AG04450 (cell line): ENCODE results near the gene OR2AP1. TPM values are rescaled to one million over a fixed set of nuclear protein-coding genes. Genes with fewer than 3 reads are reported as not detected.
"Not testable (repeated sequence)": the region's sequence is repeated elsewhere in the genome, so short reads cannot be mapped to it uniquely, and the experiment has no call there.

Experiments
- CTCF ChIA-PET: fragments of 300-600, 350-600 bp; formaldehyde crosslinking; extraction: SDS; loops from one replicate; lab custom pipeline; 2022; ENCODE audit warnings: antibody characterized with exemption, inconsistent platforms; lab: Charles Lee
- POLR2A ChIA-PET: fragments of 350-600 bp; formaldehyde crosslinking; extraction: SDS; loops from one replicate; lab custom pipeline; 2021; ENCODE audit warnings: antibody characterized with exemption, inconsistent platforms; lab: Yijun Ruan, JAX
- DNase-seq: peaks from one replicate; pipeline ENCODE4 v3.0.0-alpha.2; 2011; ENCODE audit warnings: low read depth, low spot score
- H3K27ac ChIP-seq: one replicate; pipeline ENCODE4 v1.5.1; 2012; ENCODE audit warnings: low read depth, low read length, control low read depth
- H3K27me3 ChIP-seq: one replicate; pipeline ENCODE4 v1.6.0; 2012; ENCODE audit warnings: low read length; ENCODE audit not compliant: control insufficient read depth, insufficient read depth
- H3K4me3 ChIP-seq: 2 replicates; pipeline ENCODE4 v1.5.1; 2011; ENCODE audit warnings: mild to moderate bottlenecking, low read depth, low read length, control low read depth
- H3K9me3 ChIP-seq: 2 replicates; pipeline ENCODE4 v1.5.1; 2012; ENCODE audit warnings: low read length; ENCODE audit not compliant: control insufficient read depth, insufficient read depth
- polyA minus RNA-seq: library from RNA; depleted of rRNA, polyadenylated mRNA; stranded (reverse); fragments of >200 nt; gene quantifications from 2 replicates; pipeline ENCODE4 v1.2.3, GENCODE V29; 2011; rRNA and poly(A)+ RNA removed
- polyA plus RNA-seq: library from polyadenylated mRNA; depleted of rRNA; stranded (reverse); fragments of >200 nt; gene quantifications from 2 replicates; pipeline ENCODE4 v1.2.3, GENCODE V29; 2011; rRNA removed
- TF ChIP-seq, protein P1 (sequence below): IDR thresholded peaks from 2 replicates; pipeline ENCODE4 v1.5.1; 2011; ENCODE audit warnings: low read depth, low read length, control low read depth, inconsistent platforms

The OR2AP1 gene
- not detected in 2 replicates for polyA plus RNA-seq
- polyA minus RNA-seq: not detected in 2 replicates

DNA sequence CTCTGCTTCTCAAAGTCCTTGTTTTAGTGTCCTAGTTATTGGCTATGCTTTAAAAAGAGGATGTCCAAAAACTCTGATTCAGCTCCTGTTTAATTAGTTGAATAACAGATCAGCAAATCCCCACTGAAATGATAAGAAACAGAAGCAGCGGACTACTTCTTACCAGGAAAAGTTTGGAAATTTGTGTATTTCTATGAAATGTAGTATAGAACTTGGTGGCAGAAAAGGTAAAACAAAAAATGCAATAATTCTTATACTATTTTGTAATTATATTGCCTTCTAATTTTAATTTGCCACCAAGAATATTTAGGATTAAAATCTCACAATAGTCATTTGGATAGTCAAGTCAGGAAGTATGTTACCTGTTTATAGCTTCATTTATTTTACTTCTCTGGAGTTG is at the start of gene OR2AP1:
OR2AP1 (plus strand) TSS at position 301 of the 400 bp plus-strand sequence. CDS start 1,947 bp downstream, outside the sequence.
- ChIA-PET POLR2A (no interaction called here), CTCF (no interaction called here)
- H3K27ac ChIP-seq: no peak within 1 kb of the TSS
- no peaks in the 10 kb centered on the region for H3K27me3 ChIP-seq
- no peak for DNase-seq
- no peak within 1 kb of the TSS for H3K4me3 ChIP-seq
- TF ChIP-seq, protein P1, sequence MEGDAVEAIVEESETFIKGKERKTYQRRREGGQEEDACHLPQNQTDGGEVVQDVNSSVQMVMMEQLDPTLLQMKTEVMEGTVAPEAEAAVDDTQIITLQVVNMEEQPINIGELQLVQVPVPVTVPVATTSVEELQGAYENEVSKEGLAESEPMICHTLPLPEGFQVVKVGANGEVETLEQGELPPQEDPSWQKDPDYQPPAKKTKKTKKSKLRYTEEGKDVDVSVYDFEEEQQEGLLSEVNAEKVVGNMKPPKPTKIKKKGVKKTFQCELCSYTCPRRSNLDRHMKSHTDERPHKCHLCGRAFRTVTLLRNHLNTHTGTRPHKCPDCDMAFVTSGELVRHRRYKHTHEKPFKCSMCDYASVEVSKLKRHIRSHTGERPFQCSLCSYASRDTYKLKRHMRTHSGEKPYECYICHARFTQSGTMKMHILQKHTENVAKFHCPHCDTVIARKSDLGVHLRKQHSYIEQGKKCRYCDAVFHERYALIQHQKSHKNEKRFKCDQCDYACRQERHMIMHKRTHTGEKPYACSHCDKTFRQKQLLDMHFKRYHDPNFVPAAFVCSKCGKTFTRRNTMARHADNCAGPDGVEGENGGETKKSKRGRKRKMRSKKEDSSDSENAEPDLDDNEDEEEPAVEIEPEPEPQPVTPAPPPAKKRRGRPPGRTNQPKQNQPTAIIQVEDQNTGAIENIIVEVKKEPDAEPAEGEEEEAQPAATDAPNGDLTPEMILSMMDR: no peak
- H3K9me3 ChIP-seq: peaks cover 3% of the 10 kb centered on the region; the same call in 1 of the 2 replicates

GRCh38 chr12:55548235-55548634 is 24.0 kb upstream of the OR2AP1 start:
- POLR2A ChIA-PET, H3K27ac ChIP-seq, CTCF ChIA-PET, H3K27me3 ChIP-seq, H3K9me3 ChIP-seq, DNase-seq, H3K4me3 ChIP-seq: not testable (repeated sequence)

DNA sequence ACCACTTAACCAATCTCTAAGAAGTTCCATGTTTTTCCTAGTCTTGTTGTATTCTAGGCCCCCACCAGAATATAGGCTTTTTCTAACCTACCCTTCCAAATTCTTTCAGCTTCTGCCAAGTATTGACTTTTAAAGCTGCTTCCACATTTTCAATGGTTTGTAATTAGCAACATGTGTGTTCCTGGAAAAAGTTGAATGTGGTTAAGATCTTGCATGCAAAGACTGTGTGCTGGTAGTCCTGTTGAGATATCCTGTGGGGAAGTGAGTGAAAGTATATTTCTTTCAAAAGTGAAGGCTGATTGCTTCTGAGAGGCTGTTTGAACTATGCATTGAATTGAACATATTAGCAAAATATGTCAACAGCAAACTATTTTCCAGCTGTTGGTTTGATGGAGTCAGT is 23.5 kb upstream of the OR2AP1 start:
- POLR2A ChIA-PET: no interaction called here
- Histone ChIP-seq H3K27me3 (no peaks in the 10 kb centered on the region), H3K9me3 (no peaks in the 10 kb centered on the region), H3K27ac (no peak overlapping the region), H3K4me3 (no peak overlapping the region)
- TF ChIP-seq, protein P1: no peak
- DNase-seq: no peak
- CTCF ChIA-PET: no interaction called here

GRCh38 chr12:55549302-55549701 is 23.0 kb upstream of the OR2AP1 start, which contains the start of gene OR6C4:
OR6C4 (plus strand) TSS chr12:55549602; CDS start chr12:55551227, 1,625 bp downstream.
- TF ChIP-seq, protein P1: no peak
- Histone ChIP-seq H3K27me3 (no peaks in the 10 kb centered on the region), H3K9me3 (no peaks in the 10 kb centered on the region), H3K27ac (no peak within 1 kb of the TSS), H3K4me3 (no peak within 1 kb of the TSS)
- POLR2A ChIA-PET: no interaction called here
- DNase-seq: no peak
- CTCF ChIA-PET: no interaction called here

GRCh38 chr12:55554296-55554695 is 18.0 kb upstream of the OR2AP1 start:
- Histone ChIP-seq H3K27me3 (no peaks in the 10 kb centered on the region), H3K27ac (no peak overlapping the region), H3K4me3 (no peak overlapping the region), H3K9me3 (no peaks in the 10 kb centered on the region)
- DNase-seq: no peak
- POLR2A ChIA-PET: no interaction called here
- CTCF ChIA-PET: interaction anchor here (1.1 kb wide), 1 partner anchor 65 kb away, joined by 3 read pairs; no protein-coding TSS in a partner anchor
- TF ChIP-seq, protein P1: no peak

GRCh38 chr12:55570060-55570459 is 2.2 kb upstream of the OR2AP1 start:
- H3K9me3 ChIP-seq, H3K27me3 ChIP-seq, CTCF ChIA-PET, H3K27ac ChIP-seq, POLR2A ChIA-PET, DNase-seq, H3K4me3 ChIP-seq: not testable (repeated sequence)

DNA sequence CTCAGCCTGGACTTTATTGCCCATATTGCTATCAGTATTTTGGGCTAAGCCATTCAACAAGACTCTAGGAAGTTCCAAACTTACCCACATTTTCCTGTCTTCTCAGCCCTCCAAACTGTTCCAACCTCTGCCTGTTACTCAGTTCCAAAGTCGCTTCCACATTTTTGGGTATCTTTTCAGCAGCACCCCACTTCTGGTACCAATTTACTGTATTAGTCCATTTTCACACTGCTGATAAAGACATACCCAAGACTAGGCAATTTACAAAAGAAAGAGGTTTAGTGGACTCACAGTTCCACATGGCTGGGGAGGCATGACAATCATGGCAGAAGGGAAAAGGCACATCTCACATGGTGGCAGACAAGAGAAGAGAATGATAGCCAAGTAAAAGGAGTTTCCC is 1.6 kb upstream of the OR2AP1 start:
- CTCF ChIA-PET, H3K4me3 ChIP-seq, H3K27me3 ChIP-seq, H3K9me3 ChIP-seq, POLR2A ChIA-PET, H3K27ac ChIP-seq, DNase-seq: not testable (repeated sequence)
